NCI-H1092 (cell line): ENCODE results near the gene PHF21A.
A peak's percentile ranks its signal among the peaks of the same experiment; 100 is the strongest.

Experiments used
- DNase-seq: peaks from one replicate; lab custom pipeline; 2025; lab: John Stamatoyannopoulos, UW

PHF21A gene

GRCh38 chr11:46121301-46121723, at the start of gene PHF21A:
Gene PHF21A (minus strand): TSS chr11:46121454. CDS start chr11:46084219, 37,235 bp downstream.
- peak; percentile 82 for DNase-seq

GRCh38 chr11:46170797-46171196, 49.5 kb upstream of the PHF21A start:
- DNase-seq = no peak

GRCh38 chr11:46162700-46163099, 41.4 kb upstream of the PHF21A start:
- no peak for DNase-seq

GRCh38 chr11:46161201-46161600, 39.9 kb upstream of the PHF21A start:
- DNase-seq = no peak

- DNase-seq = no peak
Observed at GRCh38 chr11:46160100-46160499, 38.8 kb upstream of the PHF21A start.

- no peak for DNase-seq
Observed at GRCh38 chr11:46159680-46160079, 38.4 kb upstream of the PHF21A start.

GRCh38 chr11:46149826-46150225, 28.6 kb upstream of the PHF21A start:
- DNase-seq = no peak

- no peak for DNase-seq
Observed at GRCh38 chr11:46149342-46149741, 28.1 kb upstream of the PHF21A start.

- DNase-seq = no peak
Observed at GRCh38 chr11:46144741-46145140, 23.5 kb upstream of the PHF21A start.

GRCh38 chr11:46143049-46143806, 22.0 kb upstream of the PHF21A start:
- DNase-seq = no peak

GRCh38 chr11:46142561-46142960, 21.3 kb upstream of the PHF21A start:
- DNase-seq = no peak

GRCh38 chr11:46141597-46141996, 20.3 kb upstream of the PHF21A start:
- no peak for DNase-seq

GRCh38 chr11:46134540-46134939, 13.3 kb upstream of the PHF21A start:
- DNase-seq = no peak

- no peak for DNase-seq
Observed at GRCh38 chr11:46134061-46134460, 12.8 kb upstream of the PHF21A start.

GRCh38 chr11:46133119-46133518, 11.9 kb upstream of the PHF21A start:
- DNase-seq = no peak

GRCh38 chr11:46130286-46130940, 9.2 kb upstream of the PHF21A start:
- no peak for DNase-seq

- DNase-seq = no peak
Observed at GRCh38 chr11:46129133-46129532, 7.9 kb upstream of the PHF21A start.

GRCh38 chr11:46127150-46127638, 5.9 kb upstream of the PHF21A start:
- DNase-seq = no peak

GRCh38 chr11:46125284-46125683, 4.0 kb upstream of the PHF21A start:
- no peak for DNase-seq

- no peak for DNase-seq
Observed at GRCh38 chr11:46122945-46123715, 1.9 kb upstream of the PHF21A start.

- DNase-seq = peak; percentile 86
Observed at GRCh38 chr11:46121724-46122477, 647 bp upstream of the PHF21A start.
